NCI-H82 treated with DMSO at 0.1 percent for 48 hours (cell line): Measurements from ENCODE around the gene NMT1.

Experiments
- DNase-seq: peaks from one replicate; lab custom pipeline; 2025; ENCODE audit not compliant: unreplicated experiment; lab: John Stamatoyannopoulos, UW

Gene NMT1

GRCh38 chr17:45149037-45149668 is 88.0 kb downstream of the NMT1 start:
- DNase-seq = peak; percentile 77

GRCh38 chr17:45149669-45150664 is 88.8 kb downstream of the NMT1 start:
- DNase-seq = no peak

GRCh38 chr17:45150911-45151809 is 90.0 kb downstream of the NMT1 start:
- DNase-seq = no peak

GRCh38 chr17:45155029-45155428 is 93.9 kb downstream of the NMT1 start:
- DNase-seq = no peak

- DNase-seq = no peak
Measured at GRCh38 chr17:45155483-45155882, 94.4 kb downstream of the NMT1 start.

- no peak for DNase-seq
Measured at GRCh38 chr17:45156242-45156641, 95.1 kb downstream of the NMT1 start.
